Left hindlimb (tissue), 1 donor: ENCODE data around the gene WDR27.

Source experiments
- DNase-seq: peaks from one replicate; pipeline ENCODE4 v3.0.0-alpha.2; 2018

Gene WDR27

DNA sequence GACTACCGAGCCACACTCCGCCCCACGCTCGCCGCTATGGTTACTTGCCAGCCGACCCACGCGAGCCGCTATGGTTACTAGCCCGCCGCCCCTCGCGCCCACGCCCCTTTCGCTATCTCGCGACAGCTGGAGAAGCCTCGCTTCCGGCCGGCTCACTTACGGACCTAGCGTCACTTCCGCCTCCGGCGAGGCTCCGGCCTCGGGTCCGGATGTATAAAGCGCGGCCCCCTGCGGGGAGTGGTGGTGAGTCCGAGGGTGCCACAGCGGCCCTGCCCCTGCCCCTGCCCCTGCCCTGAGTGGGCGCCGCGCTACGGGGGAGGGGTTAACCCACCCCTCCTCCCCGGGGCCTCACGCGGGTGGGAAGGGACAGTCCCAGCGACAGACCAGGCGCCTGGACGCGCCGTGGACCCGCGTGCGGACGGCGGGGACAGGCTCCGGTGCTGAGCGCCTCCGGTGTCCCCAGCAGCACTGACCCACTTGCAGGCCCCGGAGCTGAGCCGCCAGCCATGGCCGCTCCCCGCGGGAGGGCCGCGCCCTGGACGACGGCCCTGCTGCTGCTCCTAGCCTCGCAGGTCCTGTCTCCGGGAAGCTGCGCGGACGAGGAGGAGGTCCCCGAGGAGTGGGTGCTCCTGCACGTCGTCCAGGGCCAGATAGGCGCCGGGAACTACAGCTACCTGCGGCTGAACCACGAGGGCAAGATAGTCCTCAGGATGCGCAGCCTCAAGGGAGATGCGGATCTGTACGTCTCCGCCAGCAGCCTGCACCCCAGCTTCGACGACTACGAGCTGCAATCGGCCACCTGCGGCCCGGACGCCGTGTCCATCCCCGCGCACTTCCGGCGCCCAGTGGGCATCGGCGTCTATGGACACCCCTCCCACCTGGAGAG lies at the start of gene WDR27, which contains the start of gene C6orf120:
WDR27 (minus strand) TSS at position 76 of the 886 bp plus-strand sequence. CDS start 13,024 bp downstream, outside the sequence.
C6orf120 (plus strand) TSS at position 173 of the 886 bp plus-strand sequence; CDS start at position 507, 334 bp downstream.
- DNase-seq = peak; percentile 96

GRCh38 chr6:169746556-169746955 lies 44.7 kb upstream of the WDR27 start:
- no peak for DNase-seq

GRCh38 chr6:169745405-169745804 lies 43.6 kb upstream of the WDR27 start:
- no peak for DNase-seq

- DNase-seq = no peak
These were observed 39.5 kb upstream of the WDR27 start for GRCh38 chr6:169741344-169741743.

DNA sequence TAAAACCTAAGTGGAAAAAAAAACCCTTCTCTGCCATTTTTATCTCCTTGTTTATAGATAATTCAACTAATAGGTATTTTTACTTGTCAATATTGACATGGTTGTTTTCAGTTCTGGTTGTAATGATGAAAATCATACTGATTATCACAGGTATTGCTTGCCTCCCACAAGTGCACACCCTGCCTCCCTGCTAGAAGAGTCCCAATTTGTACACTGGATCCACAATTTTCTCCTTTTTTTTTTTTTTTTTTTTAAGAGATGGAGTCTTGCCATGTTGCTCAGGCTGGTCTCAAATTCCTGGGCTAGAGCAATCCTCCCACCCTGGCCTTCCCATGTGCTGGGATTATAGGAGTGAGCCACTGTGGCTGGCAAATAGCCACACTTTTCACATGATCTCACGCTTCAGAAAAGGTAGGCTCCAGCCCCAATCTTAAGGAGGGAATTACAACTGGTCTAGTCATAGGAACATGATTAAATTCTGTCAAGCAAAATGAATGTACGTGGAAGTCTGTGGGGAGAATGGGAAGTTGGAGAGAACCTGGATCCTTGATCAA lies 37.2 kb upstream of the WDR27 start:
- DNase-seq = no peak

DNA sequence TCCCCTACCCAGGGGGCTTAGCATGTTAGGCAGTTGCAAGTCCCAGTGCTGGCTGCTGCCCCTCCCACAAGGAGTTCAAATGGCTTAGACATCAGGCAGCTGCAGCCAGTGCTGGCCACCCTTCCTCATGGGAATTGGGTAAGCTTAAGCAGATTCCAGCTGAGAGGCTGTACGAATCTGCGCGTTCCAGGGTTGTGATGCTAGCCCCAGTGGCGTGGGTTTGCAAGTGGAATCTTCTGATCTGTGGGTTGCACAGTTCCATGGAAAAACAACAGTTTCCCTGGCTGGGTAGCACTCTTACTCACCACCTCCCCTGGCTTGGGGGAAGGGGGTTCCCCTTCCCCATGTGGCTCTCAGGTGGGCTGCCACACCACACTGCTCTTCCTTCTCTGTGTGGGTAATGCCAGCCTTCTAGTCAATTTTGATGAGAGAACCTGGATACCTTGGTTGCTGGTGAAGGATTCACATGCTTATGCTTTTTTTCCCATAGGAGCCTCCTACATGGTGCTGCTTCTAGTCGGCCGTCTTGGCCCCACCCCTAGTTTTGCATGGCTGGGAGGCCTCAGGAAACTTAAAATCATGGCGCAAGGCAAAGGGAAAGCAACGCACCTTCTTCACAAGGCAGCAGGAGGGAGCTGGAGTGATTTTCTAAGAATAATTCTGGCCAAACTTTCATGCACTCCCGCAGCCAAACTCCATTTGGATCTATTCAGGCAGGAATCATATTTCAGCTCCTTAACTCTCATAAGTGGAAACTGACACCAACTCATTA lies 36.6 kb upstream of the WDR27 start:
- DNase-seq = no peak

GRCh38 chr6:169729961-169730360 lies 28.1 kb upstream of the WDR27 start:
- DNase-seq = no peak

GRCh38 chr6:169726963-169727362 lies 25.1 kb upstream of the WDR27 start:
- DNase-seq = no peak

DNA sequence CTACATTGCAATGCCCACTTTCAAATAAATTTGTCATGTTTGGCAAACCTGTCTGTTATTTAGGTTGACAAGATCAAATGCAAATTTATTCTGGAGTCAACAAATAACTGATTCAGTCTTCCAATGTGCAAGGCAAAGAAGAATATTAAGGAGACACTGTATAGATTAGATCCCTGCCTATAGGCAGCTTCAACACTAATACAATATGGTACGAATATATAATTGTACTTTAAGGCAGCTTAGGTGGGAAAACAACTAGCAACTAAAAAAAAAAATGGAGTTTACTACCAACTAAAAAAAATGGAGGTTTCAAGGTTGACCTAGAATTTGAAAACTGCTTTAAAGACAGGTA lies 24.2 kb upstream of the WDR27 start:
- no peak for DNase-seq

- DNase-seq = peak; percentile 48
These were observed 23.6 kb upstream of the WDR27 start for GRCh38 chr6:169725125-169726048.

GRCh38 chr6:169724494-169725124 lies 22.8 kb upstream of the WDR27 start, which contains the start of gene PHF10:
Gene PHF10, minus strand, starts transcription at chr6:169724500. Its CDS starts 569 bp downstream, at chr6:169723931.
- peak; percentile 90 for DNase-seq

DNA sequence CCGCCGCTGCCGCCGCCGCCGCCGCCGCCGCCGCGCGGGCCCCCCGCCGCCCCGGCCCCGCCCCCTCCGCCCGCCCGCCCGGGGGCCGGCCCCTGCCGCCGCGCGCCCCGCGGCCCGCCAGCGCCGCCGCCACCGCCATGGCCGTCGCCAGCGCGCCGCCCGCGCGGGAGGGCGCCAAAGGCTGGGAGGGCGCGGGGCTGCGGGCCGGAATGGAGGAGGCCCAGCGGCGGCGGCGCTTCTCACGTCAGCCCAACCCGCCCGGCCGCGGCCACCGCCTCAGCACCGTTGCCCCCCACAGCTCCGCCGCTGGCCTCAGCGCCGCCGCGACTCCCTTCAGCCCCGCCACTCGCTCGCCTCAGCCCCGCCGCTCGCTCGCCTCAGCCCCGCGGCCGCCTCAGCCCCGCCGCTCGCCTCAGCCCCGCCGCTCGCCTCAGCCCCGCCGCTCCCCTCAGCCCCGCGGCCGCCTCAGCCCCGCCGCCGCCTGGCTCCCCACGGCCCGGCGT lies 22.2 kb upstream of the WDR27 start:
- no peak for DNase-seq

DNA sequence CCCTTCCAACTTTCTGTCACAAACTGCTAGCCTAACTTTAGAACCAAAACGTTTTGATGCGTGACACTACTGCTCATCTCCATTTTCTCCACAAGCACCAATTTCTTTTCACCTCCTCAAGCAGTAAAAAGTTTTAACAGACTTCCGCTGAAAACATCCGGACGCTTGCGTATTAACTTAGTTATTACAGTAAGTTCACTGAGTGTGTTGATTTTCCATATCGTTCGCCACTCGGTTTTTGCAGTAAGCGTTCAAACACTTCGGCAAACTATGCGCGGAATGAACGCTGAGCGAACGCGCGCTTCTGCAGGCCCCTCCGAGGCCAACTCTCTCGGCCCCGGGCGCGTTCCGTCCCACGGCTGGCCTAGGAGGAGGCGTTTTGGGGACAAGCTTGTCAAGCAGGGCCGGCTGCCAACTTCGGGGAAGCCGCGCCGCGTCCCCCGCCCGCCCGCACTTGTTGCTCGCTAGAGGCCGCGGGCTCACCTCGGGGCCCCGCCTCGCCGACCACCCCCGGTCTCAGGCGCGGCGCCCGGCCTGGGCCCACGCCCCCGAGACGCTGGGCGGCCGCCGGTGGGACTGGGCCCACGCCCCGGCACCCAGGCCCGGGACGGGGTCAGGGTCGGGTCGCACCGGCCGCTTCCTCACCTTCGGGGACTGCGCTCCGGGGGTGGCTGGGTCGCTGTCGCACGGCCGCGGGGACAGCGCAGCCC lies 21.5 kb upstream of the WDR27 start:
- DNase-seq = peak; percentile 84

DNA sequence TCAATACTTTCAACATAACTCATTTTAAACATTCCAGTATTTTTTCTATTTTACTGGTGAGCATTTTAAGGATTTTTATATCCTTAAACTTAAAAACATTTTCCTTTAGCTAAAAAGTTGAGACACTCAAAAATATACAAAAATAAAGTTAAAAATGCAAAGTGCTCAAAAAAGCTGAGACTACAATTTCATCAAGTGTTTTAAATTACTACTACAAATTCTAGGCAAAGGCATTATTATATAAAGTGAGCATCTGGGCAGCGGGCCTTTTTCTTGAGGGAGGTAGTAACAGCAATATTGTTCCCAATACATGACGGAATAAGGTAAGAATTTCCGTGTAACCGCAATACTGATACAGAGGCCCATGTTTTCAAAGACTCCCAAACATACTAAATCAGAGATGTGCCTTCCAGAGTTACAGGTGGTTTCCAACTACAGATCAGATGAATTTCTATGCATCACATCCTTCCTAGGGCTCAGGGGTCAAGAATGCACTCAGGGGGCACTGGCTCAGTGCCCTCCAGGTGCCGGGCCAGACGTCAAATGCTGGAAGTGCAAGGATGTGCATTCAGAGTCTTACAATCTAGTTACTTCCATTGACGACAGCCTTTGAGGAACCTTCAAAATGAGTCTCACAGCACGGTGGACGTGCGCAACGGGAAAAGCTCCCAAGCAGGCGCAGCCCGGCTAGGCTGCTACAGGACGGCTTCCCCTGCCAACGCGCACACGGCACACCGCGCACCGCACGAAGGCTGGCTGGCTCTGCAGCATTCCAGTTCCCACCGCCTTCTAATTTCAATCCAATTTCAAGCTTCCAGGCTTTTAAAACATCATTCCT lies 20.8 kb upstream of the WDR27 start:
- peak; percentile 61 for DNase-seq

DNA sequence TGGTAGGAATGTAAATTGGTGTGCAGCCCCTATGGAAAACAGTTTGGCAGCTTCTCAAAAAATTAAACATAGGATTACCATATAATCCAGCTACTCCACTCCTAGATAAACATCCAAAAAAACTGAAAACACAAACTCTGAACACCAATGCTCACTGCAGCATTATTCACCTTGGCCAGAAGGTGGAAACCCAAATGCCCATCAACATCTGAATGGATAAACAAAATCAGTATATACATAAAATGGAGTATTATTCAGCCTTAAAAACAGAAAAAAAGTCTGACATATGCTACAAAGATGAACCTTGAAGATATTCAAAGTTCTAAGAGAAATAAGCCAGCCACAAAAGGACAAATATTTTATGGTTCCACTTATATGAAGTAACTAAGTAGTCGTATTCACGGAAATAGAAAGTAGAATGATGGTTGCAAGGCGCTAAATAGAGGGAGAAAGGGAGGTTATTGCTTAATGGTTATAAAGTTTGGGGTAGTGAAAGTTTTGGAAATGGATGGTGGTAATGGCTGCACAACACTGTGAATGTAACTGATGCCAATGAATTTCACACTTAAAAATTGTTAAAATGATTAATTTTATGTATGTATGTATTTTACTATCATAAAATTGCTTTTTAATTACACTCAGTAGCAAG lies 18.5 kb upstream of the WDR27 start:
- no peak for DNase-seq

GRCh38 chr6:169719117-169719516 lies 17.3 kb upstream of the WDR27 start:
- no peak for DNase-seq

DNA sequence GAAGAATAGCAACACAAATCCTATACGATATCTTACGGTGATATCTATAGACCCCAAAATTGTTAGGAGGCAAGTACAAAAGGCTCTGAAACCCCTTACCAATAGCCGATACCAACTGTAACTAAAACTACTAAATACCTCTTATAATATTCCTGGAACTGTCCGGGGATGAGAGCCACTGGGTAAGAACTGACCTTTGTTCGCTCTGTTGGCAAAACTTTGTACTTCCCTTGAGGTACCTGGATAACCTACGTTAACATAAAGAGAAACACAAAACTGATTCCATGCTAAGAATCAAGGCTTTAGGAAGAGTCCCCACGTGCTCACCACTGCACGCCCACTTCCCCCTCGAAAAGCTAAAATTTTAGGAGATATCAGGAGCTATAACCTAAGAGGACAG lies 12.8 kb upstream of the WDR27 start:
- DNase-seq = no peak

DNA sequence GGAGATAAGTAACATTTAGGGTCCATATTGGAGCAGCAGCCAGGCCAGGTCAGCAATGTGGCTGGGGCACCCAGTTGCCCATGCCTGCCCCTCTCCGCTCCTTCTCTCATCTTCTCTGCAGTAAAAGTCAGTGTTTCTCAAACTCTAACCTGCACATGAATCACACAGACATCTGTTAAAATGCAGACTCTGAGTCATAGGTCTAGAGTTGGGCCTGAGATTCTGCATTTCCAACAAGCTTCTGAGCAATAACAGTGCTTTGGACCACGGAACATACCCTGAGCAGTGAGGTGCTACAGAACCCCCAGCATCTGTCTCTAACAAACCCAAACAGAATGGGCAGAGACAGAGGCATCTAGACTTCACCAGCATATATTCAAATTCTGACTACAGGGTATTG lies 12.3 kb upstream of the WDR27 start:
- no peak for DNase-seq

DNA sequence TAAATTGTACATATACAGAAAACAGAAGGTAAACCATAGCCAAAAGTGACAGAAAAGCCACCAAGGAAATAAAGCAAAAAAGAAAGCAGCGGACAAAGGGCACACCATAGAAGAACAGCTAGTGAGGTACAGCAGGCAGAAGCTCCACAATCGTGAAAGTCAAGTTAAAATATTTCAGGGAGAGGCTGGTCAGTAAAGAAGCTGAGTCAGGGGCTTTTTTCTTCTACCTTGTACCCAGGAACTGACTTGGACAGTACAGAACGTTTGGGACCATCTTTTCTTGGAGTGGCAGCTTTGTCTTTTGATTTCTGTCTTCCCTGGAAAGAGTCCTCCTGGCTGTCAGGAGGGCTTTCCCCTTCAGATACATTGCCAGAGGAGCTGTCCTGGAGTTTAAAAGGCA lies 8.2 kb upstream of the WDR27 start:
- no peak for DNase-seq
